Mesangial cell (primary cell): ENCODE measurements around the gene ALOX15B. TPM values are rescaled to one million over a fixed set of nuclear protein-coding genes. Genes with fewer than 3 reads are reported as not detected.

Experiments used
- total RNA-seq: library from RNA; depleted of rRNA; stranded (reverse); fragments of >200 nt; gene quantifications from 2 replicates; pipeline ENCODE4 v1.2.3, GENCODE V29; 2015

The ALOX15B gene, protein sequence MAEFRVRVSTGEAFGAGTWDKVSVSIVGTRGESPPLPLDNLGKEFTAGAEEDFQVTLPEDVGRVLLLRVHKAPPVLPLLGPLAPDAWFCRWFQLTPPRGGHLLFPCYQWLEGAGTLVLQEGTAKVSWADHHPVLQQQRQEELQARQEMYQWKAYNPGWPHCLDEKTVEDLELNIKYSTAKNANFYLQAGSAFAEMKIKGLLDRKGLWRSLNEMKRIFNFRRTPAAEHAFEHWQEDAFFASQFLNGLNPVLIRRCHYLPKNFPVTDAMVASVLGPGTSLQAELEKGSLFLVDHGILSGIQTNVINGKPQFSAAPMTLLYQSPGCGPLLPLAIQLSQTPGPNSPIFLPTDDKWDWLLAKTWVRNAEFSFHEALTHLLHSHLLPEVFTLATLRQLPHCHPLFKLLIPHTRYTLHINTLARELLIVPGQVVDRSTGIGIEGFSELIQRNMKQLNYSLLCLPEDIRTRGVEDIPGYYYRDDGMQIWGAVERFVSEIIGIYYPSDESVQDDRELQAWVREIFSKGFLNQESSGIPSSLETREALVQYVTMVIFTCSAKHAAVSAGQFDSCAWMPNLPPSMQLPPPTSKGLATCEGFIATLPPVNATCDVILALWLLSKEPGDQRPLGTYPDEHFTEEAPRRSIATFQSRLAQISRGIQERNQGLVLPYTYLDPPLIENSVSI
- total RNA-seq = under 0.01 TPM in 2 replicates

GRCh38 chr17:8038954-8039610 lies at the start of gene ALOX15B:
TSS of gene ALOX15B (plus strand) at chr17:8039059. CDS start at chr17:8039156, 97 bp downstream.

GRCh38 chr17:8001976-8002720 lies 36.7 kb upstream of the ALOX15B start, which contains the start of gene GUCY2D:
TSS of gene GUCY2D (plus strand) at chr17:8002615. CDS start at chr17:8003048, 433 bp downstream.

GRCh38 chr17:8087075-8087951 lies 48.5 kb downstream of the ALOX15B start, which contains the start of gene ALOX12B:
TSS of gene ALOX12B (minus strand) at chr17:8087716. CDS start at chr17:8087442, 274 bp downstream.

Other genes with a start within 250 kb of the ALOX15B start
- 4.1 and 12.0 TPM in 2 replicates for gene KDM6B, start 204.8 kb upstream of the ALOX15B start, total RNA-seq
- 2.4 TPM in 2 replicates for gene TMEM88, start 184.0 kb upstream of the ALOX15B start, total RNA-seq
- 90.0 and 123 TPM in 2 replicates for gene NAA38, start 181.5 kb upstream of the ALOX15B start, total RNA-seq
- gene CYB5D1, start 181.1 kb upstream of the ALOX15B start, total RNA-seq = 4.4 and 4.6 TPM in 2 replicates
- gene CHD3, start 150.3 kb upstream of the ALOX15B start, total RNA-seq = 59.3 and 106 TPM in 2 replicates
- 0.33 and 2.4 TPM in 2 replicates for gene RNF227, start 122.8 kb upstream of the ALOX15B start, total RNA-seq
- gene KCNAB3, start 109.2 kb upstream of the ALOX15B start, total RNA-seq = 0.16 and 0.63 TPM in 2 replicates
- gene TRAPPC1, start 107.1 kb upstream of the ALOX15B start, total RNA-seq = 87.2 and 97.5 TPM in 2 replicates
- gene CNTROB, start 106.9 kb upstream of the ALOX15B start, total RNA-seq = 17.6 and 24.8 TPM in 2 replicates
- not detected in 2 replicates for gene GUCY2D, start 36.4 kb upstream of the ALOX15B start, total RNA-seq
- gene ALOX12B, start 48.7 kb downstream of the ALOX15B start, total RNA-seq = 0.25 TPM in 1 of 2 replicates, not detected in the other
- gene ALOXE3, start 79.5 kb downstream of the ALOX15B start, total RNA-seq = under 0.01 and 0.49 TPM in 2 replicates
- under 0.01 and 1.3 TPM in 2 replicates for gene HES7, start 85.0 kb downstream of the ALOX15B start, total RNA-seq
- gene PER1, start 113.3 kb downstream of the ALOX15B start, total RNA-seq = 34.5 and 35.2 TPM in 2 replicates
- gene VAMP2, start 123.9 kb downstream of the ALOX15B start, total RNA-seq = 7.0 and 10.1 TPM in 2 replicates
- 22.8 and 23.3 TPM in 2 replicates for gene TMEM107, start 137.3 kb downstream of the ALOX15B start, total RNA-seq
- 8.3 and 10.1 TPM in 2 replicates for gene BORCS6, start 151.1 kb downstream of the ALOX15B start, total RNA-seq
- gene AURKB, start 171.5 kb downstream of the ALOX15B start, total RNA-seq = 6.2 and 163 TPM in 2 replicates
- 9.0 and 12.0 TPM in 2 replicates for gene CTC1, start 209.0 kb downstream of the ALOX15B start, total RNA-seq
- gene PFAS, start 210.2 kb downstream of the ALOX15B start, total RNA-seq = 34.7 and 73.0 TPM in 2 replicates
- 23.8 and 28.0 TPM in 2 replicates for gene RANGRF, start 249.6 kb downstream of the ALOX15B start, total RNA-seq